Heart left ventricle (tissue), 16 donors: Measurements from ENCODE around the gene ARL8A. TPM values are rescaled to one million over a fixed set of nuclear protein-coding genes. Genes with fewer than 3 reads are reported as not detected.

Experiments used
- ATAC-seq, 4 donors: fragments of 200-7000 bp; cut with Tn5 transposase; one replicate each; pipeline ENCODE4 v1.9.1; 2020 to 2022; ENCODE audit warnings: moderate library complexity in 4 of 4, mild to moderate bottlenecking in 3 of 4, moderate number of reproducible peaks in 1 of 4
- DNase-seq, 5 donors: peaks; one replicate each; pipeline ENCODE4 v3.0.0-alpha.2; 2020
- H3K27ac ChIP-seq, 12 donors: fragments of 200-600 bp; sonication (generic) in 4 of 12; one replicate each; pipeline versions ENCODE4 v1.5.0 to v1.8.0; 2016 to 2022; ENCODE audit warnings: mild to moderate bottlenecking in 2 of 12
- H3K27me3 ChIP-seq, 9 donors: fragments of 200-600 bp; sonication (generic) in 2 of 9; one replicate each; pipeline versions ENCODE4 v1.5.1 to v1.8.0; 2016 to 2022; ENCODE audit warnings: mild to moderate bottlenecking in 3 of 9
- H3K36me3 ChIP-seq, 9 donors: fragments of 200-600 bp; sonication (generic) in 2 of 9; one replicate each; pipeline versions ENCODE4 v1.5.0 to v1.8.0; 2018 to 2022; ENCODE audit warnings: mild to moderate bottlenecking in 2 of 9
- H3K4me1 ChIP-seq, 12 donors: fragments of 200-600 bp; sonication (generic) in 4 of 12; one replicate each; pipeline versions ENCODE4 v1.5.0 to v1.8.0; 2016 to 2022; ENCODE audit warnings: mild to moderate bottlenecking in 3 of 12
- H3K4me3 ChIP-seq, 12 donors: fragments of 200-600 bp; sonication (generic) in 4 of 12; one replicate each; pipeline versions ENCODE4 v1.5.0 to v1.8.0; 2017 to 2022; ENCODE audit warnings: mild to moderate bottlenecking in 9 of 12, moderate library complexity in 4 of 12
- H3K9me3 ChIP-seq, 12 donors: fragments of 200-600 bp; sonication (generic) in 4 of 12; one replicate each; pipeline versions ENCODE4 v1.5.0 to v1.8.0; 2016 to 2022; ENCODE audit warnings: mild to moderate bottlenecking in 1 of 12
- POLR2A ChIP-seq, 2 donors: fragments of 450-650 bp; IDR thresholded peaks; one replicate each; pipeline ENCODE4 v1.6.1; 2017; ENCODE audit warnings: antibody characterized with exemption in 2 of 2, mild to moderate bottlenecking in 2 of 2, moderate library complexity in 2 of 2
- WGBS, 4 donors: extraction: QIAGEN DNeasy Blood & Tissue Kit in 2 of 4; methylation state at CpG; one replicate each; pipeline versions ENCODE4 v1.1.5 to v1.1.7; 2013 to 2018; 5-methylcytosine and 5-hydroxymethylcytosine counted together
- intact Hi-C, 10 donors: fragments of 100-400 bp; cut with DNase I; formaldehyde crosslinking; loops; one replicate each; pipeline versions ENCODE4 v1.11.1 to v1.14.2; 2022
- polyA plus RNA-seq, 2 donors: library from polyadenylated mRNA; stranded (reverse); fragments of 200-250 nt; gene quantifications; one replicate each; pipeline ENCODE4 v1.2.3, GENCODE V29; 2013
- total RNA-seq, 9 donors: library from RNA; depleted of rRNA in 2 of 9; stranded (reverse); fragments of >200 nt in 2 of 9; fragmentation: NEBNext Ultra II Directional in 3 of 9; extraction: Animal tissue kit (Norgen Biotek cat#: 25700) in 3 of 9; gene quantifications; one replicate each; pipeline versions ENCODE4 v1.1.0 to v1.2.4, GENCODE V29; 2016 to 2023
- TF ChIP-seq, protein P1 (sequence below), 12 donors: fragments of 200-600 bp; sonication (generic) in 4 of 12; IDR thresholded peaks; one replicate each; pipeline versions ENCODE4 v1.5.0 to v1.8.0; 2018 to 2022; ENCODE audit warnings: antibody characterized with exemption in 12 of 12, mild to moderate bottlenecking in 5 of 12
- donor health status: ischemic (EF 13 %, LVEDD 7.1; RV severe dilation, severe dysfunction).
- donor health status: healthy with polysubstance abuse.
- donor health status: DM: no; HTN: yes; CAD: no.
- donor health status: DM: no; HTN: no; CAD: no.
- donor health status: ischemic (EF 25% LVEDD 6.9; RV normal size, moderate dysfunction).
- donor health status: ischemic (EF 25% LVEDD 5.7; RV mildly dilated, moderate dysfunction).
- donor health status: healthy.
- donor health status: DM: yes; HTN: yes; CAD: no.
- donor health status: ischemic (EF 35%, LVEDD 5.7; RV mildly dilated, moderate dysfunction).
- donor health status: nonischemic (EF 11% LVEDD 7.7; RV severe dilation, severe dysfunction).
- donor health status: DM: yes; HTN: yes; CAD: no.
- donor health status: PGD.
- donor health status: ischemic (EF 29% LVEDD 5.4; RV normal size, mild dysfunction).
- donor health status: nonischemic (EF 23%, LVEDD 6.1; RV moderate dilation, normal function).

Gene ARL8A
- total and polyA plus RNA-seq, 11 donors: 22.6 to 86.4 (median 73.3) TPM

DNA sequence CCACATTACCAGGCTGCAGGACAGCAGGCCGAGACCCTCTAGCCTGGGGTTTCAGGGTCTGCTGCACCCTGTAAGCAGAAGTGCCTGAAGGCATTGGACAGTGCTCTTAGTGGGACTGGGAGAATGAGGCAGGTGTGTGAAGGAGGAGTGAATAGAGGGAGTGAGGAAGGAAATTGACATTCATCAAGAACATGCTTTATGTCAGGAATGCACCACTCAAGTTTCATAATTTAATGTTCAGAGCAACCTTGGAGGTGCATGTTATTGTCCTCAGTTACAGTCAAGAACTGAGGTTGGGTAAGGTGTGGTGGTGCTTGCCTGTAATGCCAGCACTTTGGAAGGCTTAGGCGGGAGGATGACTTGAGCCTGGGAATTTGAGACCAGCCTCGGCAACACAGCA lies 33.6 kb downstream of the ARL8A start:
- Histone ChIP-seq H3K27me3 (no peaks in the 10 kb centered on the region), H3K4me1 (peaks cover 0 to 46% (median 22%) of the 10 kb centered on the region in 12 donors), H3K4me3 (no peak overlapping the region), H3K36me3 (no peaks in the 10 kb centered on the region), H3K9me3 (no peaks in the 10 kb centered on the region), H3K27ac (peak overlapping the region in 4 of 12 donors; percentile 72 to 83 (median 80))
- DNase-seq (no peak), ATAC-seq (no peak)
- intact Hi-C loops: loop anchor here in 1 of 10 donors (10.0 kb wide), 1 partner anchor 216 kb away; no protein-coding TSS in a partner anchor
- WGBS, 4 donors: 65 to 77% (median 72%) methylated on average over 3 of the region's 3 CpGs
- no peak for TF ChIP-seq POLR2A (IDR thresholded peaks at IDR 0.05)
- TF ChIP-seq, protein P1, sequence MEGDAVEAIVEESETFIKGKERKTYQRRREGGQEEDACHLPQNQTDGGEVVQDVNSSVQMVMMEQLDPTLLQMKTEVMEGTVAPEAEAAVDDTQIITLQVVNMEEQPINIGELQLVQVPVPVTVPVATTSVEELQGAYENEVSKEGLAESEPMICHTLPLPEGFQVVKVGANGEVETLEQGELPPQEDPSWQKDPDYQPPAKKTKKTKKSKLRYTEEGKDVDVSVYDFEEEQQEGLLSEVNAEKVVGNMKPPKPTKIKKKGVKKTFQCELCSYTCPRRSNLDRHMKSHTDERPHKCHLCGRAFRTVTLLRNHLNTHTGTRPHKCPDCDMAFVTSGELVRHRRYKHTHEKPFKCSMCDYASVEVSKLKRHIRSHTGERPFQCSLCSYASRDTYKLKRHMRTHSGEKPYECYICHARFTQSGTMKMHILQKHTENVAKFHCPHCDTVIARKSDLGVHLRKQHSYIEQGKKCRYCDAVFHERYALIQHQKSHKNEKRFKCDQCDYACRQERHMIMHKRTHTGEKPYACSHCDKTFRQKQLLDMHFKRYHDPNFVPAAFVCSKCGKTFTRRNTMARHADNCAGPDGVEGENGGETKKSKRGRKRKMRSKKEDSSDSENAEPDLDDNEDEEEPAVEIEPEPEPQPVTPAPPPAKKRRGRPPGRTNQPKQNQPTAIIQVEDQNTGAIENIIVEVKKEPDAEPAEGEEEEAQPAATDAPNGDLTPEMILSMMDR (IDR thresholded peaks at IDR 0.05): no peak

DNA sequence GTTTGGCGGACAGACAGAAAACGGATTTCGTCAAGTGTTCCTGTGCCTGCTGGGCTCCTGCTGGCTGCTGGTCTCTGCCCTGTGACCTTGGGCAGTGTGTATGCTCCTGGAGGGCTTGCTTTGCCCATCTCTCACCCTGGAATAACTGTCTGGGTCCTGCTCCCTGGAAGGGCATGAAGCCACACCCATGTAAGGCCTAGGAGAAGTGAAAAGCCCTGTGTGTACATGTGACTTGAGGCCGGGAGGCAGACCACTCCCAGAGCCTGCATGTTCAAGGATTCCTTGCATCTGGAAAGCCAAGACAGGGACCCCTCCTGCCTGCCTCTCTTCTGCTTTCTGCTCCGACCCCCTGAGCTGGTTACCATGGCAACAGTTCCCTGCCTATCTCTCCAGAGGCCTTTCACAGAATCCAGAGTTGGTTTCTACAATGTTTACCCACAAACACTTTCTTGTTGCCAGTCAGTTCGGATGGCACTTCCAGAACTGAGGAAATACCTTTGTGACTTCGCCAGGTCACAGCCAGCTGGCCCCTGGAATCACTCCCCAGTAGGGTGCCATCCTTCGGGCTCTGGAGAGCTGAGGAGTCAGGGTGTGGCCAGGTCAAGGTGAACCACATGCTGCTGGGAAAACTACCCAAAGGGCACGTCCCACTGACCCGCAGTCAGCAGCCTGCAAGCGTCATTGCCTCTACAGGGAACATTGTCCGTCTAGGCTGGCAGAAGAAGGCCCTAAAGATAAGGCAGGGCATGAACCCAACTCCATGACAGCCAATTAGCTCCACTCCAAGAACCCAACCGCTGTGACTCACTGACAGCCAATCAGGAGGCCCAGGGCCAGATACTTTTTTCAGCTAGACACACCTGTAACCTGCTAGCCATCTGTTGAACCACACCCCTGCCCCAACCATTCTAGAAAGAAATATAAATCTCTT lies 36.5 kb downstream of the ARL8A start:
- TF ChIP-seq, protein P1 (IDR thresholded peaks at IDR 0.05): no peak
- TF ChIP-seq POLR2A (IDR thresholded peaks at IDR 0.05): no peak
- Histone ChIP-seq H3K4me1 (peaks cover 0 to 35% (median 14%) of the 10 kb centered on the region in 12 donors), H3K4me3 (no peak overlapping the region), H3K36me3 (no peaks in the 10 kb centered on the region), H3K9me3 (no peaks in the 10 kb centered on the region), H3K27ac (peak overlapping the region; percentile 72 to 97 (median 88)), H3K27me3 (no peaks in the 10 kb centered on the region)
- intact Hi-C loops: loop anchor here in 2 of 10 donors (5.0 to 10.0 kb wide), 2 partner anchors 51 to 223 kb away; partner anchors contain the start of gene SHISA4 (in 1 of the 2)
- DNase-seq (peak in 4 of 5 donors; percentile 66 to 89 (median 73)), ATAC-seq (peak; percentile 73 to 81 (median 78))
- WGBS, 4 donors: 44 to 62% (median 49%) methylated on average over 10 to 13 of the region's 13 CpGs

DNA sequence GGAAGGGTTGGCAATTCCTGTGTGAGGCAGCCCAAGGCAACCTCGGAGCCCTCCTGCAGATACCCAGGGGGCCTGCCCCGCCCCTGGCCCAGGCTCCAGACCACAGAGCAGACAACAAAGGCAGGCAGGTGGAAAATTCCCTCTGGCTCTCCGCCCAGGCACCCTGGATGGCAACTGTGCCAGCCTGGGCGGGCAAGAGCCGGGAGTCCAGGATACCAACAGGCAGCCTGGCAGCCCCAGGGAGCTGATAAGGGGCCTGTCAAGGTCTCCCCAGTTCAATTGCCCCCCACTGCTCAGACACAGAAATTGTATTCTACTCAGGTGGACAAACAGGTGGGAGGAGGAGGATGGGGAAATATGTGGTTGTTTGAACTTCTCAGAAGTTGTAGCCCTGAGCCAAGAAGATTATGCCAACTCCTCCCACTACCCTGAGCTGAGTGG lies 37.2 kb downstream of the ARL8A start:
- no peaks in the 10 kb centered on the region for H3K27me3 ChIP-seq
- ATAC-seq (peak; percentile 79 to 91 (median 82)), DNase-seq (peak; percentile 79 to 89 (median 82))
- TF ChIP-seq POLR2A (IDR thresholded peaks at IDR 0.05): no peak
- TF ChIP-seq, protein P1 (IDR thresholded peaks at IDR 0.05): no peak
- peaks cover 0 to 28% (median 11%) of the 10 kb centered on the region in 12 donors for H3K4me1 ChIP-seq
- peak overlapping the region; percentile 72 to 97 (median 88) for H3K27ac ChIP-seq
- no peaks in the 10 kb centered on the region for H3K9me3 ChIP-seq
- no peaks in the 10 kb centered on the region for H3K36me3 ChIP-seq
- 42 to 60% (median 50%) methylated on average over 5 of the region's 5 CpGs for WGBS, 4 donors
- no peak overlapping the region for H3K4me3 ChIP-seq
- intact Hi-C loops: loop anchor here in 2 of 10 donors (5.0 to 10.0 kb wide), 2 partner anchors 50 to 223 kb away; partner anchors contain the start of gene SHISA4 (in 1 of the 2)
